Measurements from ENCODE around the gene GLB1L3. TPM values are rescaled to one million over a fixed set of nuclear protein-coding genes. Genes with fewer than 3 reads are reported as not detected.

Gene GLB1L3
- total RNA-seq, 3 donors from 2014 or later (not counting 1 experiment from before 2014, with no cell fraction given), result 0.38 TPM; not detected in 2

DNA sequence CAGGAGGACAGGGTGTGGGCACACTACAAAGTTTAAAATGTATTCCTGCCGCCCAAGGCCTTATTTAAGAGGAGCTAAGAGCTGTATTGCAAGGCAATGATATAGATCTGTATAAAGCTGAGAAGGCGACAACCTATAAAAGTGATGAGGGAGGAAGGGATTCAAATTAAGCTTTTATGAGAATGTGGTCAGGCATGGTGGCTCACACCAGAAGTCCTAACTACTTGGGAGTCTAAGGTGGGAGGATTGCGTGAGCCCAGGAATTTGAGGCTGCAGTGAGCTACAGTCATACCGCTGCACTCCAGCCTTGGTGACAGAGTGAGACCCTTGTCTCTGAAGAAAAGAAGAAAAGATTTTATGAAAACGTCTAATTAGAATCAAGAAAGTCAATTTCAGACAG lies 9.7 kb upstream of the GLB1L3 start:
- H3K4me1 Mint-ChIP-seq, result peaks cover 10 to 14% of the 10 kb centered on the region in 2 donors
- WGBS (ENCODE audit: insufficient coverage), result 78% methylated on average over 5 of the region's 5 CpGs
- no peak overlapping the region for H3K4me3 ChIP-seq (ENCODE audit: low read length)

GRCh38 chr11:134266841-134267251 lies 9.3 kb upstream of the GLB1L3 start:
- no peak overlapping the region for H3K27ac Mint-ChIP-seq
- H3K4me3 Mint-ChIP-seq, result no peak overlapping the region
- WGBS (ENCODE audit: insufficient coverage), result 40% methylated on average over 3 of the region's 3 CpGs
- H3K4me1 Mint-ChIP-seq, result peaks cover 10 to 14% of the 10 kb centered on the region in 2 donors
- no peak overlapping the region for H3K27ac ChIP-seq (ENCODE audit: low read length)
- H3K4me3 ChIP-seq (ENCODE audit: low read length), result no peak overlapping the region
- H3K36me3 Mint-ChIP-seq, result no peaks in the 10 kb centered on the region
- no peaks in the 10 kb centered on the region for H3K9me3 ChIP-seq (ENCODE audit: control insufficient read depth, insufficient read depth, low read length)
- peaks cover 19% of the 10 kb centered on the region for H3K36me3 ChIP-seq (ENCODE audit: control insufficient read depth, insufficient read depth, low read length)
- intact Hi-C loops (cut with micrococcal nuclease), result no loop called here
- TF ChIP-seq, protein P1, sequence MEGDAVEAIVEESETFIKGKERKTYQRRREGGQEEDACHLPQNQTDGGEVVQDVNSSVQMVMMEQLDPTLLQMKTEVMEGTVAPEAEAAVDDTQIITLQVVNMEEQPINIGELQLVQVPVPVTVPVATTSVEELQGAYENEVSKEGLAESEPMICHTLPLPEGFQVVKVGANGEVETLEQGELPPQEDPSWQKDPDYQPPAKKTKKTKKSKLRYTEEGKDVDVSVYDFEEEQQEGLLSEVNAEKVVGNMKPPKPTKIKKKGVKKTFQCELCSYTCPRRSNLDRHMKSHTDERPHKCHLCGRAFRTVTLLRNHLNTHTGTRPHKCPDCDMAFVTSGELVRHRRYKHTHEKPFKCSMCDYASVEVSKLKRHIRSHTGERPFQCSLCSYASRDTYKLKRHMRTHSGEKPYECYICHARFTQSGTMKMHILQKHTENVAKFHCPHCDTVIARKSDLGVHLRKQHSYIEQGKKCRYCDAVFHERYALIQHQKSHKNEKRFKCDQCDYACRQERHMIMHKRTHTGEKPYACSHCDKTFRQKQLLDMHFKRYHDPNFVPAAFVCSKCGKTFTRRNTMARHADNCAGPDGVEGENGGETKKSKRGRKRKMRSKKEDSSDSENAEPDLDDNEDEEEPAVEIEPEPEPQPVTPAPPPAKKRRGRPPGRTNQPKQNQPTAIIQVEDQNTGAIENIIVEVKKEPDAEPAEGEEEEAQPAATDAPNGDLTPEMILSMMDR (IDR thresholded peaks at IDR 0.05), result no peak
- DNase-seq (no peak), ATAC-seq (no peak)
- H3K27me3 Mint-ChIP-seq (ENCODE audit: low read depth in 2 of 2), result peaks cover 10 to 13% of the 10 kb centered on the region in 2 donors
- H3K4me1 ChIP-seq (ENCODE audit: control insufficient read depth, insufficient read depth, low read length), result peaks cover 16% of the 10 kb centered on the region
- H3K9me3 Mint-ChIP-seq, result no peaks in the 10 kb centered on the region
- H3K27me3 ChIP-seq (ENCODE audit: control insufficient read depth, insufficient read depth, low read length), result no peaks in the 10 kb centered on the region

More for the DNA sequence above, 9.7 kb upstream of the GLB1L3 start:
- Mint-ChIP-seq H3K27me3 (ENCODE audit: low read depth in 2 of 2) (peaks cover 7 to 11% of the 10 kb centered on the region in 2 donors), H3K36me3 (no peaks in the 10 kb centered on the region), H3K27ac (no peak overlapping the region), H3K4me3 (no peak overlapping the region), H3K9me3 (no peaks in the 10 kb centered on the region)
- no peak overlapping the region for H3K27ac ChIP-seq (ENCODE audit: low read length)
- TF ChIP-seq, protein P1 (IDR thresholded peaks at IDR 0.05), result no peak
- DNase-seq (no peak), ATAC-seq (no peak)
- H3K9me3 ChIP-seq (ENCODE audit: control insufficient read depth, insufficient read depth, low read length), result no peaks in the 10 kb centered on the region
- H3K4me1 ChIP-seq (ENCODE audit: control insufficient read depth, insufficient read depth, low read length), result peaks cover 18% of the 10 kb centered on the region
- H3K27me3 ChIP-seq (ENCODE audit: control insufficient read depth, insufficient read depth, low read length), result no peaks in the 10 kb centered on the region
- intact Hi-C loops (cut with micrococcal nuclease), result no loop called here
- peaks cover 22% of the 10 kb centered on the region for H3K36me3 ChIP-seq (ENCODE audit: control insufficient read depth, insufficient read depth, low read length)

- no peak overlapping the region for H3K27ac Mint-ChIP-seq
- TF ChIP-seq, protein P1 (IDR thresholded peaks at IDR 0.05), result no peak
Measured at GRCh38 chr11:134267461-134267860, 8.7 kb upstream of the GLB1L3 start.

GRCh38 chr11:134267966-134268365 lies 8.2 kb upstream of the GLB1L3 start:
- 94% methylated on average over 11 of the region's 11 CpGs for WGBS (ENCODE audit: insufficient coverage)
- DNase-seq, result no peak
- intact Hi-C loops (cut with micrococcal nuclease), result no loop called here
- Mint-ChIP-seq H3K4me1 (peaks cover 10 to 14% of the 10 kb centered on the region in 2 donors), H3K36me3 (no peaks in the 10 kb centered on the region), H3K4me3 (no peak overlapping the region), H3K27ac (no peak overlapping the region), H3K9me3 (no peaks in the 10 kb centered on the region), H3K27me3 (ENCODE audit: low read depth in 2 of 2) (peaks cover 19 to 22% of the 10 kb centered on the region in 2 donors)
- H3K27ac ChIP-seq (ENCODE audit: low read length), result no peak overlapping the region
- no peak for ATAC-seq
- H3K4me3 ChIP-seq (ENCODE audit: low read length), result no peak overlapping the region
- H3K9me3 ChIP-seq (ENCODE audit: control insufficient read depth, insufficient read depth, low read length), result no peaks in the 10 kb centered on the region
- peaks cover 11% of the 10 kb centered on the region for H3K4me1 ChIP-seq (ENCODE audit: control insufficient read depth, insufficient read depth, low read length)
- peaks cover 3% of the 10 kb centered on the region for H3K27me3 ChIP-seq (ENCODE audit: control insufficient read depth, insufficient read depth, low read length)
- TF ChIP-seq, protein P1 (IDR thresholded peaks at IDR 0.05), result no peak
- H3K36me3 ChIP-seq (ENCODE audit: control insufficient read depth, insufficient read depth, low read length), result peaks cover 9% of the 10 kb centered on the region

More at GRCh38 chr11:134267461-134267860, 8.7 kb upstream of the GLB1L3 start:
- H3K27me3 Mint-ChIP-seq (ENCODE audit: low read depth in 2 of 2), result peaks cover 14 to 17% of the 10 kb centered on the region in 2 donors
- Histone ChIP-seq H3K36me3 (ENCODE audit: control insufficient read depth, insufficient read depth, low read length) (peaks cover 14% of the 10 kb centered on the region), H3K4me3 (ENCODE audit: low read length) (no peak overlapping the region), H3K9me3 (ENCODE audit: control insufficient read depth, insufficient read depth, low read length) (no peaks in the 10 kb centered on the region), H3K4me1 (ENCODE audit: control insufficient read depth, insufficient read depth, low read length) (peaks cover 11% of the 10 kb centered on the region), H3K27ac (ENCODE audit: low read length) (no peak overlapping the region), H3K27me3 (ENCODE audit: control insufficient read depth, insufficient read depth, low read length) (no peaks in the 10 kb centered on the region)
- no peaks in the 10 kb centered on the region for H3K36me3 Mint-ChIP-seq
- ATAC-seq, result no peak
- H3K9me3 Mint-ChIP-seq, result no peaks in the 10 kb centered on the region
- H3K4me3 Mint-ChIP-seq, result no peak overlapping the region
- DNase-seq, result no peak
- 91% methylated on average over 5 of the region's 5 CpGs for WGBS (ENCODE audit: insufficient coverage)
- intact Hi-C loops (cut with micrococcal nuclease), result no loop called here
- H3K4me1 Mint-ChIP-seq, result peaks cover 10 to 14% of the 10 kb centered on the region in 2 donors
